GM21576 (cell line): Measurements from ENCODE around the gene DLX4.

Experiments used
- ATAC-seq: cut with Tn5 transposase; IDR thresholded peaks from one replicate; pipeline ENCODE4 v1.9.1; 2021; ENCODE audit warnings: mild to moderate bottlenecking, moderate library complexity; ENCODE audit not compliant: unreplicated experiment

Gene DLX4

GRCh38 chr17:49946208-49946607 lies 22.8 kb upstream of the DLX4 start:
- ATAC-seq: no peak

GRCh38 chr17:49946964-49947584 lies 21.9 kb upstream of the DLX4 start:
- no peak for ATAC-seq

GRCh38 chr17:49949634-49950033 lies 19.4 kb upstream of the DLX4 start:
- no peak for ATAC-seq

GRCh38 chr17:49951362-49952082 lies 17.5 kb upstream of the DLX4 start:
- no peak for ATAC-seq

- no peak for ATAC-seq
These were observed 16.6 kb upstream of the DLX4 start for GRCh38 chr17:49952209-49952911.

- ATAC-seq: no peak
These were observed 16.0 kb upstream of the DLX4 start for GRCh38 chr17:49952912-49953497.

- no peak for ATAC-seq
These were observed 13.8 kb upstream of the DLX4 start for GRCh38 chr17:49955157-49955556.

GRCh38 chr17:49956780-49957179 lies 12.2 kb upstream of the DLX4 start:
- ATAC-seq: no peak

GRCh38 chr17:49957350-49957749 lies 11.6 kb upstream of the DLX4 start:
- no peak for ATAC-seq

- no peak for ATAC-seq
These were observed 10.3 kb upstream of the DLX4 start for GRCh38 chr17:49958723-49959122.

GRCh38 chr17:49959183-49959935 lies 9.6 kb upstream of the DLX4 start:
- ATAC-seq: no peak

GRCh38 chr17:49962599-49963308 lies 6.2 kb upstream of the DLX4 start:
- no peak for ATAC-seq

GRCh38 chr17:49963309-49963625 lies 5.7 kb upstream of the DLX4 start:
- ATAC-seq: no peak

GRCh38 chr17:49963626-49964302 lies 5.2 kb upstream of the DLX4 start:
- no peak for ATAC-seq

GRCh38 chr17:49964303-49964768 lies 4.7 kb upstream of the DLX4 start:
- no peak for ATAC-seq

GRCh38 chr17:49964769-49965523 lies 4.0 kb upstream of the DLX4 start:
- ATAC-seq: no peak

GRCh38 chr17:49965524-49965909 lies 3.5 kb upstream of the DLX4 start:
- ATAC-seq: no peak

- ATAC-seq: no peak
These were observed 2.2 kb upstream of the DLX4 start for GRCh38 chr17:49966767-49967166.

- no peak for ATAC-seq
These were observed 1.8 kb upstream of the DLX4 start for GRCh38 chr17:49967205-49967604.
